ENCODE results near the gene RFPL2. TPM values are rescaled to one million over a fixed set of nuclear protein-coding genes. Genes with fewer than 3 reads are reported as not detected.

RFPL2 gene
- total RNA-seq, 2 donors from 2014 or later, result 1.8 to 3.1 TPM

DNA sequence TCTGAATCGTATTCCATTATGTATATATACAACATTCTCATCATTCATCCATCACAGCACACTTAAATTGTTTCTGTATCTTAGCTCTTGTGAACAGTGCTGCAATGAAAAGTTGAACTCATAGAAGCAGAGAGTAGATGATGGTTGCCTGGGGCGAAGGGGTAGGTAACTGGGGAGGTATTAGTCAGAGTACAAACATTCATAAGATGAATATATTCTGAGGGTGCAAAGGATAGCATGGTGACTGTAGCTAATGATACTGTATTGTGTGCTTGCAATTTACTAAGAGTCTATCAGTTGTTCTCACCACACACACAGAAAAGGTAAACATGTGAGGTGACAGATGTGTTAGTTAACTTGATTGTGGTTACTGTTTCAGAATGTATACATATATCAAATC, 12.6 kb upstream of the RFPL2 start:
- Mint-ChIP-seq H3K9me3 (peaks cover 2% of the 10 kb centered on the region), H3K27ac (no peak overlapping the region), H3K4me3 (no peak overlapping the region), H3K4me1 (no peaks in the 10 kb centered on the region), H3K27me3 (ENCODE audit: insufficient read depth) (no peaks in the 10 kb centered on the region), H3K36me3 (ENCODE audit: low read depth) (peaks cover 13% of the 10 kb centered on the region)
- H3K27ac ChIP-seq (ENCODE audit: low read depth, low read length), result no peak overlapping the region
- TF ChIP-seq, protein P1, sequence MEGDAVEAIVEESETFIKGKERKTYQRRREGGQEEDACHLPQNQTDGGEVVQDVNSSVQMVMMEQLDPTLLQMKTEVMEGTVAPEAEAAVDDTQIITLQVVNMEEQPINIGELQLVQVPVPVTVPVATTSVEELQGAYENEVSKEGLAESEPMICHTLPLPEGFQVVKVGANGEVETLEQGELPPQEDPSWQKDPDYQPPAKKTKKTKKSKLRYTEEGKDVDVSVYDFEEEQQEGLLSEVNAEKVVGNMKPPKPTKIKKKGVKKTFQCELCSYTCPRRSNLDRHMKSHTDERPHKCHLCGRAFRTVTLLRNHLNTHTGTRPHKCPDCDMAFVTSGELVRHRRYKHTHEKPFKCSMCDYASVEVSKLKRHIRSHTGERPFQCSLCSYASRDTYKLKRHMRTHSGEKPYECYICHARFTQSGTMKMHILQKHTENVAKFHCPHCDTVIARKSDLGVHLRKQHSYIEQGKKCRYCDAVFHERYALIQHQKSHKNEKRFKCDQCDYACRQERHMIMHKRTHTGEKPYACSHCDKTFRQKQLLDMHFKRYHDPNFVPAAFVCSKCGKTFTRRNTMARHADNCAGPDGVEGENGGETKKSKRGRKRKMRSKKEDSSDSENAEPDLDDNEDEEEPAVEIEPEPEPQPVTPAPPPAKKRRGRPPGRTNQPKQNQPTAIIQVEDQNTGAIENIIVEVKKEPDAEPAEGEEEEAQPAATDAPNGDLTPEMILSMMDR (conservative IDR thresholded peaks at IDR 0.05), result no peak
- H3K9ac ChIP-seq (ENCODE audit: extremely low read depth, low read length, poor library complexity, severe bottlenecking), result no peak overlapping the region
- H3K9me3 ChIP-seq (ENCODE audit: control insufficient read depth, low read length), result no peaks in the 10 kb centered on the region
- H3K36me3 ChIP-seq (ENCODE audit: control insufficient read depth, insufficient read depth, low read length), result peaks cover 32% of the 10 kb centered on the region
- no peaks in the 10 kb centered on the region for H3K27me3 ChIP-seq (ENCODE audit: control insufficient read depth, insufficient read depth, low read length, poor library complexity, severe bottlenecking)
- whole genome bisulfite sequencing, 2 experiments (ENCODE audit: insufficient coverage in 1 of 2, insufficient read length in 1 of 2), result 93 to 100% methylated on average over 1 to 2 of the region's 2 CpGs
- H3K4me3 ChIP-seq (ENCODE audit: low read length), result no peak overlapping the region
- no peak for DNase-seq
- H3K4me1 ChIP-seq (ENCODE audit: control insufficient read depth, insufficient read depth, low read length), result no peaks in the 10 kb centered on the region

DNA sequence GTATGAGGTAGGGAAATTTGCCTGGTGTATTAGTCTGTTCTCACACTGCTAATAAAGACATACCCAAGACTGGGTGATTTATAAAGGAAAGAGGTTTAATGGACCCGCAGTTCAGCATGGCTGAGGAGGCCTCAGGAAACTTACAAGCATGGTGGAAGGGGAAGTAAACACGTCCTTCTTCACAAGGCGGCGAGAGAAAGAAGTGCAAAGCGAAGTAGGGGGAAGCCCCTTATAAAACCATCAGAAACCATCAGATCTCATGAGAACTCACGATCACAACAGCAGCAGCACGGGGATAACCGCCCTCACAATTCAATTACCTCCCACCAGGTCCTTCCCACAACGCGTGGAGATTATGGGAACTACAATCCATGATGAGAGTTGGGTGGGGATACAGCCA, 12.0 kb upstream of the RFPL2 start:
- H3K4me3 ChIP-seq (ENCODE audit: low read length), result no peak overlapping the region
- no peaks in the 10 kb centered on the region for H3K27me3 ChIP-seq (ENCODE audit: control insufficient read depth, insufficient read depth, low read length, poor library complexity, severe bottlenecking)
- Mint-ChIP-seq H3K36me3 (ENCODE audit: low read depth) (peaks cover 13% of the 10 kb centered on the region), H3K27ac (no peak overlapping the region), H3K9me3 (peaks cover 2% of the 10 kb centered on the region), H3K4me3 (no peak overlapping the region), H3K4me1 (no peaks in the 10 kb centered on the region), H3K27me3 (ENCODE audit: insufficient read depth) (no peaks in the 10 kb centered on the region)
- 85 to 89% methylated on average over 6 to 10 of the region's 10 CpGs for WGBS, 2 experiments (ENCODE audit: insufficient coverage in 1 of 2, insufficient read length in 1 of 2)
- H3K4me1 ChIP-seq (ENCODE audit: control insufficient read depth, insufficient read depth, low read length), result no peaks in the 10 kb centered on the region
- H3K9me3 ChIP-seq (ENCODE audit: control insufficient read depth, low read length), result no peaks in the 10 kb centered on the region
- no peak for DNase-seq
- H3K36me3 ChIP-seq (ENCODE audit: control insufficient read depth, insufficient read depth, low read length), result peaks cover 34% of the 10 kb centered on the region
- no peak overlapping the region for H3K27ac ChIP-seq (ENCODE audit: low read depth, low read length)
- TF ChIP-seq, protein P1 (conservative IDR thresholded peaks at IDR 0.05), result no peak
- H3K9ac ChIP-seq (ENCODE audit: extremely low read depth, low read length, poor library complexity, severe bottlenecking), result no peak overlapping the region

DNA sequence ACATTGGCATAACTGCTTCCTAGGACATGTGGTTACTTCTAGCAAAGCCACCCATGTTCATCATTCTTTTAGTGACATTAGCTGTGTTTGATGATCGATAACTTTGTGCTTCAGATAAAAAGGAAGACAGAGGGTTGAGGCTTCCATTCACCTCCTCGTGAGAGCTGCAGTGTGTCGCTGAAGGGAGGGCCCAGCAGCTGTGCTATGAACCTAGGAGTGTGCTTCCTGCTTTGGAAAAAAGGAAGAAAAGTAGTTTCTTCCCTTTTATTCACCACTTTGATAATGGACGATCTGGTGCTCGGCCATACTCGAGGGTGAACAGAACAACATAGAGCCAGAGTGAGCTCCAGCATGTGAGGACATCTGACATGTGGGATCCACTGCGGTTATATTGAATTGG, 6.1 kb upstream of the RFPL2 start:
- Mint-ChIP-seq H3K4me3 (no peak overlapping the region), H3K36me3 (ENCODE audit: low read depth) (peaks cover 12% of the 10 kb centered on the region), H3K27ac (no peak overlapping the region), H3K4me1 (peaks cover 8% of the 10 kb centered on the region), H3K27me3 (ENCODE audit: insufficient read depth) (no peaks in the 10 kb centered on the region), H3K9me3 (no peaks in the 10 kb centered on the region)
- Histone ChIP-seq H3K4me3 (ENCODE audit: low read length) (no peak overlapping the region), H3K27me3 (ENCODE audit: control insufficient read depth, insufficient read depth, low read length, poor library complexity, severe bottlenecking) (no peaks in the 10 kb centered on the region), H3K36me3 (ENCODE audit: control insufficient read depth, insufficient read depth, low read length) (peaks cover 61% of the 10 kb centered on the region), H3K27ac (ENCODE audit: low read depth, low read length) (no peak overlapping the region), H3K4me1 (ENCODE audit: control insufficient read depth, insufficient read depth, low read length) (peaks cover 4% of the 10 kb centered on the region), H3K9me3 (ENCODE audit: control insufficient read depth, low read length) (no peaks in the 10 kb centered on the region), H3K9ac (ENCODE audit: extremely low read depth, low read length, poor library complexity, severe bottlenecking) (no peak overlapping the region)
- TF ChIP-seq, protein P1 (conservative IDR thresholded peaks at IDR 0.05), result no peak
- 95% methylated on average over 7 of the region's 7 CpGs for WGBS, 2 experiments (ENCODE audit: insufficient coverage in 1 of 2, insufficient read length in 1 of 2)
- DNase-seq, result no peak
